Activated B cell treated with CpG ODN at 0.5 μM for 24 hours (primary cell): Measurements from ENCODE around the gene SEBOX. TPM values are rescaled to one million over a fixed set of nuclear protein-coding genes. Genes with fewer than 3 reads are reported as not detected.

Source experiments
- ATAC-seq: fragments of 200-7000 bp; cut with Tn5 transposase; one replicate; pipeline ENCODE4 v1.10.0; 2021; ENCODE audit warnings: low read depth, mild to moderate bottlenecking, moderate library complexity
- CTCF ChIA-PET: fragments of 350-600 bp; sonication (Branson Sonifier 250); formaldehyde crosslinking; loops from one replicate; lab custom pipeline; 2021; ENCODE audit warnings: antibody characterized with exemption; lab: Charles Lee
- POLR2A ChIA-PET: fragments of 350-600 bp; sonication (Branson Sonifier 250); formaldehyde crosslinking; loops from one replicate; lab custom pipeline; 2021; ENCODE audit warnings: antibody characterized with exemption; lab: Charles Lee
- DNase-seq: peaks from one replicate; pipeline ENCODE4 v3.0.0; 2022
- H3K27ac Mint-ChIP-seq: one replicate; pipeline ENCODE4 v1.8.0; 2020; ENCODE audit warnings: mixed read lengths
- H3K27me3 Mint-ChIP-seq: one replicate; pipeline ENCODE4 v1.8.0; 2021; ENCODE audit warnings: mixed read lengths
- H3K36me3 Mint-ChIP-seq: one replicate; pipeline ENCODE4 v1.8.0; 2021; ENCODE audit warnings: low read depth, mixed read lengths
- H3K4me1 Mint-ChIP-seq: one replicate; pipeline ENCODE4 v1.8.0; 2021; ENCODE audit warnings: mixed read lengths
- H3K4me3 Mint-ChIP-seq: one replicate; pipeline ENCODE4 v1.8.0; 2020; ENCODE audit warnings: mild to moderate bottlenecking, mixed read lengths
- H3K9me3 Mint-ChIP-seq: one replicate; pipeline ENCODE4 v1.8.0; 2020; ENCODE audit warnings: mixed read lengths
- CTCF ChIP-seq: fragments of 200-600 bp; IDR thresholded peaks from one replicate; pipeline ENCODE4 v1.8.0; 2022; ENCODE audit warnings: antibody characterized with exemption, mild to moderate bottlenecking
- intact Hi-C: fragments of 100-400 bp; cut with micrococcal nuclease; formaldehyde crosslinking; loops from one replicate; pipeline ENCODE4 v1.15.1; 2024
- total RNA-seq: library from RNA; stranded (reverse); gene quantifications from 2 replicates; pipeline ENCODE4 v1.2.3, GENCODE V29; 2022

The SEBOX gene
- total RNA-seq, 1 donor from 2014 or later, result not detected

- intact Hi-C loops, result loop anchor here (1.0 kb wide), 3 partner anchors 11 to 71 kb away; partner anchors contain the start of genes IFT20, SARM1 and TNFAIP1
- DNase-seq, result no peak
- Mint-ChIP-seq H3K4me3 (peak overlapping the region; percentile 83), H3K36me3 (no peaks in the 10 kb centered on the region), H3K9me3 (no peaks in the 10 kb centered on the region), H3K27me3 (peaks cover 4% of the 10 kb centered on the region), H3K27ac (no peak overlapping the region), H3K4me1 (peaks cover 8% of the 10 kb centered on the region)
- ATAC-seq, result no peak
- ChIA-PET POLR2A (interaction anchor here (1.0 kb wide), 1 partner anchor 10 kb away, joined by 3 read pairs; no protein-coding TSS in a partner anchor), CTCF (interaction anchor here (5.1 kb wide), 1 partner anchor 10 kb away, joined by 26 read pairs; no protein-coding TSS in a partner anchor)
- TF ChIP-seq CTCF, result no peak
Measured at GRCh38 chr17:28406473-28406814, 41.4 kb upstream of the SEBOX start.

GRCh38 chr17:28405632-28406472 lies 40.9 kb upstream of the SEBOX start, which contains the start of gene SLC46A1:
Gene SLC46A1 (minus strand): TSS chr17:28406212. CDS start chr17:28406114, 98 bp downstream.
- CTCF ChIA-PET, result interaction anchor here (5.1 kb wide), 1 partner anchor 11 kb away, joined by 26 read pairs; no protein-coding TSS in a partner anchor
- H3K4me3 Mint-ChIP-seq, result peak within 1 kb of the TSS; percentile 83
- peak within 1 kb of the TSS; percentile 41 for H3K27ac Mint-ChIP-seq

GRCh38 chr17:28404812-28405570 lies 40.0 kb upstream of the SEBOX start:
- no peak for TF ChIP-seq CTCF
- Mint-ChIP-seq H3K4me1 (peaks cover 8% of the 10 kb centered on the region), H3K27me3 (peaks cover 4% of the 10 kb centered on the region), H3K27ac (no peak overlapping the region), H3K36me3 (no peaks in the 10 kb centered on the region), H3K9me3 (no peaks in the 10 kb centered on the region), H3K4me3 (peak overlapping the region; percentile 78)
- ChIA-PET CTCF (interaction anchor here (5.1 kb wide), 1 partner anchor 11 kb away, joined by 26 read pairs; no protein-coding TSS in a partner anchor), POLR2A (interaction anchor here (0.6 kb wide), 1 partner anchor 33 kb away, joined by 7 read pairs; no protein-coding TSS in a partner anchor)
- DNase-seq (no peak), ATAC-seq (no peak)
- intact Hi-C loops, result no loop called here

More at GRCh38 chr17:28405632-28406472, 40.9 kb upstream of the SEBOX start, which contains the start of gene SLC46A1:
- no peaks in the 10 kb centered on the region for H3K9me3 Mint-ChIP-seq
- no peaks in the 10 kb centered on the region for H3K36me3 Mint-ChIP-seq
- no peak for TF ChIP-seq CTCF
- peaks cover 4% of the 10 kb centered on the region for H3K27me3 Mint-ChIP-seq
- POLR2A ChIA-PET, result interaction anchor here (1.0 kb wide), 1 partner anchor 11 kb away, joined by 3 read pairs; no protein-coding TSS in a partner anchor
- intact Hi-C loops, result loop anchor here (1.0 kb wide), 3 partner anchors 11 to 71 kb away; partner anchors contain the start of genes IFT20, SARM1 and TNFAIP1
- peak; percentile 88 for ATAC-seq
- H3K4me1 Mint-ChIP-seq, result peaks cover 8% of the 10 kb centered on the region
- peak; percentile 52 for DNase-seq

- no peaks in the 10 kb centered on the region for H3K36me3 Mint-ChIP-seq
- DNase-seq (no peak), ATAC-seq (no peak)
- no peaks in the 10 kb centered on the region for H3K9me3 Mint-ChIP-seq
- ChIA-PET CTCF (interaction anchor here (5.1 kb wide), 1 partner anchor 12 kb away, joined by 26 read pairs; no protein-coding TSS in a partner anchor), POLR2A (interaction anchor here (0.6 kb wide), 1 partner anchor 33 kb away, joined by 7 read pairs; no protein-coding TSS in a partner anchor)
- H3K27ac Mint-ChIP-seq, result no peak overlapping the region
- no peak overlapping the region for H3K4me3 Mint-ChIP-seq
- H3K27me3 Mint-ChIP-seq, result peaks cover 4% of the 10 kb centered on the region
- intact Hi-C loops, result no loop called here
- TF ChIP-seq CTCF, result no peak
- peaks cover 8% of the 10 kb centered on the region for H3K4me1 Mint-ChIP-seq
Measured at GRCh38 chr17:28404461-28404811, 39.4 kb upstream of the SEBOX start.
